Measurements from ENCODE around the gene SULT1A3.

GRCh38 chr16:30151091-30151490 lies 48.0 kb upstream of the SULT1A3 start:
- TF ChIP-seq CTCF (IDR thresholded peaks at IDR 0.05; ENCODE audit: control extremely low read depth in 1 of 3, insufficient read depth in 1 of 3, low read depth in 1 of 3, low read length in 3 of 3) (no peak), YY1 (IDR thresholded peaks at IDR 0.05; ENCODE audit: low read depth, low read length) (no peak), ASH2L (IDR thresholded peaks at IDR 0.05; ENCODE audit: low read length) (no peak), FOSL1 (IDR thresholded peaks at IDR 0.05; ENCODE audit: insufficient read depth, low read depth, low read length) (no peak), POLR2A (IDR thresholded peaks at IDR 0.05; ENCODE audit: control extremely low read depth in 1 of 2, low read depth in 2 of 2, low read length in 2 of 2) (no peak), RXRA (IDR thresholded peaks at IDR 0.05; ENCODE audit: insufficient read depth, low read depth, low read length) (no peak), TAF1 (IDR thresholded peaks at IDR 0.05; ENCODE audit: low read depth, low read length) (no peak), RAD21 (IDR thresholded peaks at IDR 0.05 in 1 of 2, conservative IDR thresholded peaks at IDR 0.05 in 1 of 2; ENCODE audit: low read depth in 2 of 2, low read length in 2 of 2) (no peak), EGR1 (IDR thresholded peaks at IDR 0.05; ENCODE audit: borderline replicate concordance, low read depth, low read length) (no peak), CBX8 (IDR thresholded peaks at IDR 0.05; ENCODE audit: borderline replicate concordance, low read depth, low read length) (no peak), EP300 (IDR thresholded peaks at IDR 0.05; ENCODE audit: borderline replicate concordance in 1 of 2, low read depth in 2 of 2, low read length in 2 of 2) (no peak)
